GM20431 (cell line): ENCODE data around the gene ARL8A.
"Not testable (repeated sequence)": the region's sequence is repeated elsewhere in the genome, so short reads cannot be mapped to it uniquely, and the experiment has no call there.

Experiments
- in situ Hi-C: fragments of 300-500 bp; cut with MseI, MboI; formaldehyde crosslinking; loops from one replicate; pipeline ENCODE4 v1.15.0; 2020; ENCODE audit warnings: low sequenced_read_pairs; ENCODE audit not compliant: unreplicated experiment

Gene ARL8A

GRCh38 chr1:202144402-202145067 is at the start of gene ARL8A:
TSS of gene ARL8A (minus strand) at chr1:202144737. CDS start at chr1:202144572, 165 bp downstream.
- in situ Hi-C loops, result no loop called here

- in situ Hi-C loops, result loop anchor here (10.0 kb wide), 1 partner anchor 121 kb away; no protein-coding TSS in a partner anchor
Observed at GRCh38 chr1:202194328-202194648, 49.8 kb upstream of the ARL8A start.

- in situ Hi-C loops, result loop anchor here (10.0 kb wide), 1 partner anchor 121 kb away; no protein-coding TSS in a partner anchor
Observed at GRCh38 chr1:202193614-202194327, 49.2 kb upstream of the ARL8A start, which contains the start of gene LGR6. TSS of gene LGR6 (plus strand) at chr1:202193799. CDS start at chr1:202193990, 191 bp downstream.

- in situ Hi-C loops, result loop anchor here (10.0 kb wide), 1 partner anchor 122 kb away; no protein-coding TSS in a partner anchor
Observed at GRCh38 chr1:202192770-202193613, 48.5 kb upstream of the ARL8A start.

- in situ Hi-C loops, result loop anchor here (10.0 kb wide), 1 partner anchor 123 kb away; no protein-coding TSS in a partner anchor
Observed at GRCh38 chr1:202191391-202191790, 46.9 kb upstream of the ARL8A start.

GRCh38 chr1:202189918-202190715 is 45.6 kb upstream of the ARL8A start:
- in situ Hi-C loops, result loop anchor here (10.0 kb wide), 1 partner anchor 125 kb away; no protein-coding TSS in a partner anchor

GRCh38 chr1:202189001-202189790 is 44.7 kb upstream of the ARL8A start:
- in situ Hi-C loops, result no loop called here

GRCh38 chr1:202187697-202188407 is 43.3 kb upstream of the ARL8A start:
- in situ Hi-C loops, result no loop called here

GRCh38 chr1:202187041-202187671 is 42.6 kb upstream of the ARL8A start:
- in situ Hi-C loops, result no loop called here

- in situ Hi-C loops, result no loop called here
Observed at GRCh38 chr1:202186327-202186726, 41.8 kb upstream of the ARL8A start.

GRCh38 chr1:202184750-202185460 is 40.4 kb upstream of the ARL8A start:
- in situ Hi-C loops, result no loop called here

- in situ Hi-C loops, result no loop called here
Observed at GRCh38 chr1:202182040-202182877, 37.7 kb upstream of the ARL8A start.

GRCh38 chr1:202181586-202181985 is 37.0 kb upstream of the ARL8A start:
- in situ Hi-C loops, result no loop called here

GRCh38 chr1:202180751-202181139 is 36.2 kb upstream of the ARL8A start:
- in situ Hi-C loops, result not testable (repeated sequence)

- in situ Hi-C loops, result no loop called here
Observed at GRCh38 chr1:202179828-202180750, 35.6 kb upstream of the ARL8A start.
